Measurements from ENCODE around the gene NPY. TPM values are rescaled to one million over a fixed set of nuclear protein-coding genes. Genes with fewer than 3 reads are reported as not detected.

The NPY gene
- total and polyA plus RNA-seq, 2 of the 8 experiments (the other 6 are each of a cell fraction or from before 2014, with no cell fraction given), result 1.2 to 1.7 TPM

DNA sequence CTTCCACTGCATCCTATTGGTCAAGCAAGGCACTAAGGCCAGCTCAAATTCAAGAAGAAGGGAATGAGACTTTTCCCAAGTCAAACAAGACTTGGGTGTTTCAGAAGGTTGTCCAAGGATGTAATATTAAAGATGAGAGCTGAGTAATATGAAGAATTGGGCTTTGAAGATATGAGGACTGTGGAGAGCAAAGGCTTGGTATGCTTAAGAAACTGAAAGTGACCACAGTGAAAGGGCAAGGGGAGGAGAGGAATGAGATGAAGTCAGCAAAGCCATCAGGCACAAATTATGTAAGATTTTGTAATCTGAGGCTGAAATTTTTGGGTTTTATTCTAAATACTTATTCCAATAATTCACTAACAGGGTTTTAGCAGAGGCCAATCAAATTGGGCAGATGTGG is 38.6 kb upstream of the NPY start:
- TF ChIP-seq JUND (IDR thresholded peaks at IDR 0.05; ENCODE audit: low read length) (no peak), SIX5 (IDR thresholded peaks at IDR 0.05; ENCODE audit: low read depth, low read length) (no peak), CBX8 (IDR thresholded peaks at IDR 0.05; ENCODE audit: borderline replicate concordance, low read depth, low read length) (no peak), ATF2 (IDR thresholded peaks at IDR 0.05; ENCODE audit: low read length) (no peak), CTBP2 (IDR thresholded peaks at IDR 0.05; ENCODE audit: borderline replicate concordance, insufficient read depth, insufficient read length, low read length) (no peak), TAF7 (optimal IDR thresholded peaks at IDR 0.05; ENCODE audit: borderline replicate concordance, low read depth, low read length) (no peak), SP2 (IDR thresholded peaks at IDR 0.05; ENCODE audit: low read length) (no peak), TAF1 (IDR thresholded peaks at IDR 0.05; ENCODE audit: low read depth, low read length) (no peak), RXRA (IDR thresholded peaks at IDR 0.05; ENCODE audit: insufficient read depth, low read depth, low read length) (no peak)
- FAIRE-seq, result no peak
- Histone ChIP-seq H3K79me1 (ENCODE audit: low read depth, low read length) (no peaks in the 10 kb centered on the region), H3K23me2 (ENCODE audit: low read depth, low read length) (no peaks in the 10 kb centered on the region), H3K9ac (replicated peaks in 1 of 4; ENCODE audit: extremely low read depth in 1 of 4, low read depth in 3 of 4, low read length in 3 of 4) (no peak overlapping the region), H4K91ac (replicated peaks; ENCODE audit: insufficient read length, low read length) (no peak overlapping the region), H3K27me3 (replicated peaks in 1 of 4; ENCODE audit: control insufficient read depth in 3 of 4, extremely low read depth in 1 of 4, insufficient read depth in 3 of 4, low read length in 3 of 4) (no peaks in the 10 kb centered on the region), H3K4me3 (ENCODE audit: extremely low read depth in 1 of 4, insufficient read depth in 2 of 4, low read depth in 3 of 4, low read length in 4 of 4) (no peak overlapping the region), H3K23ac (ENCODE audit: insufficient read length) (no peak overlapping the region), H2BK5ac (ENCODE audit: low read depth, low read length) (no peak overlapping the region), H4K5ac (ENCODE audit: insufficient read length, low read depth, low read length) (no peak overlapping the region), H3K79me2 (ENCODE audit: control insufficient read depth in 1 of 2, insufficient read depth in 2 of 2, low read length in 2 of 2) (no peaks in the 10 kb centered on the region), H3K14ac (ENCODE audit: insufficient read length) (no peak overlapping the region), H2BK20ac (ENCODE audit: low read length) (no peak overlapping the region), H2AFZ (ENCODE audit: low read length) (no peak overlapping the region), H3K4me2 (ENCODE audit: insufficient read depth in 1 of 2, low read depth in 2 of 2, low read length in 2 of 2) (no peak overlapping the region), H3K27ac (ENCODE audit: low read depth, low read length) (no peak overlapping the region), H2BK15ac (ENCODE audit: low read length) (no peak overlapping the region), H3K9me3 (ENCODE audit: insufficient read depth in 2 of 2, low read depth in 1 of 2, low read length in 1 of 2) (no peaks in the 10 kb centered on the region), H3K56ac (replicated peaks; ENCODE audit: insufficient read length, low read depth, low read length) (no peak overlapping the region), H3K36me3 (ENCODE audit: control insufficient read depth in 2 of 4, insufficient read depth in 4 of 4, low read length in 3 of 4) (no peaks in the 10 kb centered on the region), H4K20me1 (replicated peaks in 1 of 2; ENCODE audit: control insufficient read depth in 1 of 2, insufficient read depth in 2 of 2, low read length in 2 of 2) (no peaks in the 10 kb centered on the region), H4K8ac (ENCODE audit: extremely low read depth, insufficient read depth, low read length) (no peak overlapping the region), H3K4me1 (replicated peaks in 1 of 4; ENCODE audit: control insufficient read depth in 3 of 4, insufficient read depth in 4 of 4, low read length in 3 of 4) (no peaks in the 10 kb centered on the region), H2BK12ac (ENCODE audit: low read depth, low read length) (no peak overlapping the region), H3K4ac (replicated peaks; ENCODE audit: insufficient read length, low read depth, low read length) (no peak overlapping the region), H3K18ac (ENCODE audit: extremely low read depth, low read length) (no peak overlapping the region), H2AK5ac (ENCODE audit: low read depth, low read length) (no peak overlapping the region), H2BK120ac (replicated peaks; ENCODE audit: low read depth, low read length) (no peak overlapping the region)
- DNase-seq (ENCODE audit: low read depth in 1 of 2, low spot score in 2 of 2), result no peak
- ChIA-PET CTCF (ENCODE audit: partially characterized antibody) (interaction anchor here (1.6 kb wide), 1 partner anchor 306 kb away, joined by 5 read pairs; no protein-coding TSS in a partner anchor), POLR2A (ENCODE audit: partially characterized antibody) (no interaction called here)

Measured in H1 (cell line).